Endothelial cell of umbilical vein (primary cell): ENCODE data around the gene CAMTA1. TPM values are rescaled to one million over a fixed set of nuclear protein-coding genes. Genes with fewer than 3 reads are reported as not detected.

ENCODE experiments used
- BruUV-seq: library from RNA; stranded (reverse); fragments of 400-500 nt; replicated peaks from 2 replicates; lab custom pipeline; 2021; lab: Mats Ljungman, UMichigan
- CTCF ChIA-PET: fragments of 300-600, 350-600 bp; sonication (Branson Sonifier 250); formaldehyde crosslinking; loops from one replicate; lab custom pipeline; 2021; ENCODE audit warnings: antibody characterized with exemption, inconsistent platforms; lab: Charles Lee
- POLR2A ChIA-PET: fragments of 300-600, 350-600 bp; sonication (Branson Sonifier 250); formaldehyde crosslinking; loops from one replicate; lab custom pipeline; 2021; ENCODE audit warnings: antibody characterized with exemption, inconsistent platforms; lab: Charles Lee
- DNase-seq: peaks from one replicate; pipeline ENCODE4 v3.0.0-alpha.2; 2011; ENCODE audit warnings: low read depth, low spot score
- FAIRE-seq: peaks from 2 replicates; lab custom pipeline; 2011; peaks lifted over from hg19 to GRCh38; lab: Jason Lieb, UNC
- H2AFZ ChIP-seq: 2 replicates; pipeline ENCODE4 v1.6.0; 2012; ENCODE audit warnings: low read depth, low read length, control low read depth, inconsistent platforms
- H3K27ac ChIP-seq: 2 replicates; pipeline ENCODE4 v1.5.1; 2011; ENCODE audit warnings: low read depth, mild to moderate bottlenecking, control low read depth, low read length, moderate library complexity; ENCODE audit not compliant: insufficient read depth
- H3K27me3 ChIP-seq, 2 experiments: 2 replicates each; pipeline versions ENCODE4 v1.6.0 to v1.6.1; 2011; ENCODE audit warnings: low read length in 2 of 2, mixed read lengths in 1 of 2; ENCODE audit not compliant: control insufficient read depth in 2 of 2, insufficient read depth in 2 of 2
- H3K36me3 ChIP-seq, 2 experiments: 2 replicates in 1 of 2; 3 replicates in 1 of 2; pipeline ENCODE4 v1.5.1; 2011; ENCODE audit warnings: low read length in 2 of 2, mild to moderate bottlenecking in 1 of 2, moderate library complexity in 1 of 2; ENCODE audit not compliant: control insufficient read depth in 2 of 2, insufficient read depth in 2 of 2; ENCODE audit errors: extremely low read depth in 1 of 2
- H3K4me1 ChIP-seq: 3 replicates; pipeline ENCODE4 v1.5.1; 2011; ENCODE audit warnings: mild to moderate bottlenecking, low read length; ENCODE audit not compliant: control insufficient read depth, insufficient read depth; ENCODE audit errors: extremely low read depth
- H3K4me2 ChIP-seq: 2 replicates; pipeline ENCODE4 v1.6.1; 2011; ENCODE audit warnings: low read length, control low read depth, mixed read lengths; ENCODE audit not compliant: insufficient read depth
- H3K4me3 ChIP-seq, 3 experiments: fragments of 200-600 bp in 1 of 3; sonication (generic), shearing (Covaris generic) in 1 of 3; replicated peaks in 1 of 3; 2 replicates each; pipeline ENCODE4 v1.5.1; 2011 to 2016; ENCODE audit warnings: control low read depth in 3 of 3, low read length in 3 of 3, mild to moderate bottlenecking in 2 of 3, inconsistent platforms in 1 of 3, low read depth in 1 of 3, moderate library complexity in 1 of 3; ENCODE audit not compliant: insufficient read depth in 1 of 3
- H3K79me2 ChIP-seq: 2 replicates; pipeline ENCODE4 v1.6.0; 2012; ENCODE audit warnings: low read length, inconsistent platforms; ENCODE audit not compliant: control insufficient read depth, insufficient read depth
- H3K9ac ChIP-seq: replicated peaks from 2 replicates; pipeline ENCODE3; 2011; ENCODE audit warnings: low read length, control low read depth; ENCODE audit not compliant: insufficient read depth; ENCODE audit errors: extremely low read depth
- H3K9me1 ChIP-seq: replicated peaks from 3 replicates; pipeline ENCODE4 v1.6.0; 2011; ENCODE audit warnings: mild to moderate bottlenecking, low read length; ENCODE audit not compliant: control insufficient read depth, insufficient read depth; ENCODE audit errors: extremely low read depth
- H3K9me3 ChIP-seq: replicated peaks from 2 replicates; pipeline ENCODE4 v1.5.1; 2012; ENCODE audit warnings: low read length, inconsistent platforms; ENCODE audit not compliant: control insufficient read depth, insufficient read depth
- H4K20me1 ChIP-seq: replicated peaks from 2 replicates; pipeline ENCODE3; 2011; ENCODE audit warnings: mild to moderate bottlenecking, low read length; ENCODE audit not compliant: control insufficient read depth, insufficient read depth; ENCODE audit errors: extremely low read depth
- CTCF ChIP-seq, 2 donors: IDR thresholded peaks; 1 replicate in 1 of 2; 2 replicates in 1 of 2; pipeline ENCODE4 v1.5.1; 2011; ENCODE audit warnings: low read length in 2 of 2, mild to moderate bottlenecking in 2 of 2, moderate library complexity in 2 of 2, control low read depth in 1 of 2, inconsistent platforms in 1 of 2, low read depth in 1 of 2; ENCODE audit not compliant: insufficient read depth in 1 of 2; ENCODE audit errors: extremely low read depth in 1 of 2
- EZH2 ChIP-seq: IDR thresholded peaks from 2 replicates; pipeline ENCODE4 v1.6.1; 2012; ENCODE audit warnings: borderline replicate concordance, low read depth, mild to moderate bottlenecking, moderate library complexity, low read length, inconsistent platforms; ENCODE audit not compliant: severe bottlenecking
- FOS ChIP-seq: IDR thresholded peaks from 2 replicates; pipeline ENCODE4 v1.6.1; 2011; ENCODE audit warnings: mild to moderate bottlenecking, low read length, moderate library complexity, borderline replicate concordance; ENCODE audit not compliant: insufficient read depth
- GATA2 ChIP-seq: IDR thresholded peaks from 2 replicates; pipeline ENCODE4 v1.7.0; 2011; ENCODE audit warnings: low read depth, mild to moderate bottlenecking, moderate library complexity, mixed read lengths, low read length; ENCODE audit not compliant: insufficient read length, insufficient read depth
- JUN ChIP-seq: IDR thresholded peaks from 2 replicates; pipeline ENCODE4 v1.6.1; 2011; ENCODE audit warnings: borderline replicate concordance, low read depth; ENCODE audit not compliant: insufficient read length, insufficient read depth
- MAX ChIP-seq: IDR thresholded peaks from 2 replicates; pipeline ENCODE4 v1.6.1; 2011; ENCODE audit not compliant: insufficient read depth, insufficient read length
- MYC ChIP-seq: IDR thresholded peaks from one replicate; pipeline ENCODE4 v1.6.1; 2011; ENCODE audit warnings: mild to moderate bottlenecking, low read depth, low read length
- POLR2A ChIP-seq: IDR thresholded peaks from 2 replicates; pipeline ENCODE4 v1.6.1; 2012; ENCODE audit warnings: low read depth, mild to moderate bottlenecking, control low read depth, low read length
- POLR2AphosphoS5 ChIP-seq: IDR thresholded peaks from 2 replicates; pipeline ENCODE4 v1.6.1; 2012; ENCODE audit warnings: low read depth, mild to moderate bottlenecking, control low read depth, low read length, moderate library complexity; ENCODE audit not compliant: insufficient read depth
- dilution Hi-C: fragments of 300-500 bp; cut with MboI; formaldehyde crosslinking; loops from one replicate; pipeline ENCODE4 v1.15.0; 2019; ENCODE audit warnings: low sequenced_read_pairs; ENCODE audit not compliant: extremely low pct_ligation_motif_present
- intact Hi-C: fragments of 100-400 bp; cut with micrococcal nuclease; formaldehyde crosslinking; loops from one replicate; pipeline ENCODE4 v1.10.0; 2022
- polyA plus RNA-seq, 4 experiments: library from polyadenylated mRNA; depleted of rRNA in 3 of 4; stranded (reverse) in 3 of 4; unstranded in 1 of 4; fragments of >200 nt; gene quantifications; 2 replicates each; pipeline versions ENCODE4 v1.2.1 to v1.2.3, GENCODE V29; 2011 to 2012; ENCODE audit warnings: missing spikeins in 1 of 4
- total RNA-seq: library from RNA; stranded (reverse); gene quantifications from 2 replicates; pipeline ENCODE4 v1.2.3, GENCODE V29; 2021

The CAMTA1 gene
- total and polyA plus RNA-seq, 2 donors (not counting 3 experiments of a cell fraction or from before 2014, with no cell fraction given) = 50.8 to 92.7 TPM

GRCh38 chr1:7015022-7015421, 229.8 kb downstream of the CAMTA1 start:
- H3K9me3 ChIP-seq = no peaks in the 10 kb centered on the region
- H3K4me3 ChIP-seq = no peak overlapping the region
- no peak overlapping the region for H3K4me2 ChIP-seq
- CTCF ChIA-PET = interaction anchor here (1.4 to 1.5 kb wide), 2 partner anchors 28 to 56 kb away, joined by 5 read pairs; no protein-coding TSS in a partner anchor
- H3K27ac ChIP-seq = no peak overlapping the region
- TF ChIP-seq GATA2 (no peak), EZH2 (no peak), JUN (no peak), CTCF (IDR thresholded peaks at IDR 0.05; ENCODE audit: extremely low read depth in 1 of 2, insufficient read depth in 1 of 2, low read depth in 1 of 2, low read length in 2 of 2) (no peak), MYC (no peak), POLR2A (no peak), FOS (no peak), MAX (no peak), POLR2AphosphoS5 (no peak)
- DNase-seq = no peak
- no peak overlapping the region for H3K9ac ChIP-seq
- no peaks in the 10 kb centered on the region for H3K27me3 ChIP-seq
- POLR2A ChIA-PET = no interaction called here
- no TSS peak for BruUV-seq
- FAIRE-seq = no peak
- no peaks in the 10 kb centered on the region for H4K20me1 ChIP-seq
- H3K36me3 ChIP-seq = no peaks in the 10 kb centered on the region
- no peaks in the 10 kb centered on the region for H3K9me1 ChIP-seq
- dilution Hi-C loops (no loop called here), intact Hi-C loops (no loop called here)
- no peaks in the 10 kb centered on the region for H3K4me1 ChIP-seq
- H2AFZ ChIP-seq = no peak overlapping the region
- H3K79me2 ChIP-seq = no peaks in the 10 kb centered on the region
